ENCODE results near the gene EYA3.

Gene EYA3

GRCh38 chr1:27952147-27952546 is 136.3 kb downstream of the EYA3 start:
- no peak for TF ChIP-seq CTCF (IDR thresholded peaks at IDR 0.05)

- TF ChIP-seq CTCF (IDR thresholded peaks at IDR 0.05) = no peak
Observed at GRCh38 chr1:27951396-27951795, 137.0 kb downstream of the EYA3 start.

GRCh38 chr1:27949027-27949426 is 139.4 kb downstream of the EYA3 start:
- no peak for TF ChIP-seq CTCF (IDR thresholded peaks at IDR 0.05)

GRCh38 chr1:27945020-27945419 is 143.4 kb downstream of the EYA3 start:
- no peak for TF ChIP-seq CTCF (IDR thresholded peaks at IDR 0.05)

GRCh38 chr1:27941671-27942540 is 146.5 kb downstream of the EYA3 start:
- TF ChIP-seq CTCF (IDR thresholded peaks at IDR 0.05) = no peak

GRCh38 chr1:27940870-27941560 is 147.4 kb downstream of the EYA3 start:
- TF ChIP-seq CTCF (IDR thresholded peaks at IDR 0.05) = no peak

GRCh38 chr1:27940297-27940696 is 148.1 kb downstream of the EYA3 start:
- no peak for TF ChIP-seq CTCF (IDR thresholded peaks at IDR 0.05)
